ENCODE results near the gene ACR.
"Not testable (repeated sequence)": the region's sequence is repeated elsewhere in the genome, so short reads cannot be mapped to it uniquely, and the experiment has no call there.

GRCh38 chr22:50749302-50750074 lies 11.5 kb downstream of the ACR start:
- TF ChIP-seq CTCF (conservative IDR thresholded peaks at IDR 0.05; ENCODE audit: low read depth in 2 of 2); POLR2AphosphoS5 (IDR thresholded peaks at IDR 0.05; ENCODE audit: low read depth); EZH2 (IDR thresholded peaks at IDR 0.05; ENCODE audit: low read depth, unreplicated experiment); JUNB (IDR thresholded peaks at IDR 0.05; ENCODE audit: unreplicated experiment); CREB1 (CRISPR knock-in tag; IDR thresholded peaks at IDR 0.05; ENCODE audit: low read depth); ZNF462 (CRISPR knock-in tag; IDR thresholded peaks at IDR 0.05); REST (IDR thresholded peaks at IDR 0.05; ENCODE audit: unreplicated experiment): not testable (repeated sequence)
